NB4 (cell line): ENCODE measurements around the gene COL26A1.

Source experiments
- POLR2A ChIP-seq: IDR thresholded peaks from 2 replicates; pipeline ENCODE4 v1.6.1; 2011; ENCODE audit warnings: mild to moderate bottlenecking; ENCODE audit not compliant: insufficient read length; ENCODE audit errors: extremely low read depth
- TF ChIP-seq, protein P1 (sequence below): IDR thresholded peaks from one replicate; pipeline ENCODE4 v1.5.1; 2012; ENCODE audit warnings: low read depth, low read length

DNA sequence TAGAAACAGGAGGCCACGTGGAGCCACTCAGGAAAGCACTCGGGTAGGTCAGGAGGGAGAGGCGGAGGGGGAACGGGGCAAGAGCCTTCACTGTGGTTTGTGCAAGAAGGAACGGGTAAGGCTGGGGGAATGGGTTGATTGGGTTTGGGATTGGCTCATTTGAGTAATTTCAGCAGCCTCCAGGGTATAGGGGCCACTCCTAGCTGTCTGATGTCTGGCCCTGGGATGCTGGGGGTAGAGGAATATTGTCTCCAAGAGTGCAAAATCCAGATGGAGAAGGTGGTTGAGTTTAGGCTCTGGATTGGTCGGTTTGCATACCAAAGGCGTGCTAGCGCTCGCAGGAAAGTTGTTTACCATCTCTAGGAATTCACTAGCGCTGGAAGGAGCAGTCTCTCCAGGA, 219.2 kb downstream of the COL26A1 start:
- TF ChIP-seq POLR2A: no peak
- TF ChIP-seq, protein P1, sequence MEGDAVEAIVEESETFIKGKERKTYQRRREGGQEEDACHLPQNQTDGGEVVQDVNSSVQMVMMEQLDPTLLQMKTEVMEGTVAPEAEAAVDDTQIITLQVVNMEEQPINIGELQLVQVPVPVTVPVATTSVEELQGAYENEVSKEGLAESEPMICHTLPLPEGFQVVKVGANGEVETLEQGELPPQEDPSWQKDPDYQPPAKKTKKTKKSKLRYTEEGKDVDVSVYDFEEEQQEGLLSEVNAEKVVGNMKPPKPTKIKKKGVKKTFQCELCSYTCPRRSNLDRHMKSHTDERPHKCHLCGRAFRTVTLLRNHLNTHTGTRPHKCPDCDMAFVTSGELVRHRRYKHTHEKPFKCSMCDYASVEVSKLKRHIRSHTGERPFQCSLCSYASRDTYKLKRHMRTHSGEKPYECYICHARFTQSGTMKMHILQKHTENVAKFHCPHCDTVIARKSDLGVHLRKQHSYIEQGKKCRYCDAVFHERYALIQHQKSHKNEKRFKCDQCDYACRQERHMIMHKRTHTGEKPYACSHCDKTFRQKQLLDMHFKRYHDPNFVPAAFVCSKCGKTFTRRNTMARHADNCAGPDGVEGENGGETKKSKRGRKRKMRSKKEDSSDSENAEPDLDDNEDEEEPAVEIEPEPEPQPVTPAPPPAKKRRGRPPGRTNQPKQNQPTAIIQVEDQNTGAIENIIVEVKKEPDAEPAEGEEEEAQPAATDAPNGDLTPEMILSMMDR: no peak
